ENCODE data around the gene REPS1. TPM values are rescaled to one million over a fixed set of nuclear protein-coding genes. Genes with fewer than 3 reads are reported as not detected.
"Not testable (repeated sequence)": the region's sequence is repeated elsewhere in the genome, so short reads cannot be mapped to it uniquely, and the experiment has no call there.

REPS1 gene
- total RNA-seq, 1 donor from 2014 or later, result 46.7 TPM

DNA sequence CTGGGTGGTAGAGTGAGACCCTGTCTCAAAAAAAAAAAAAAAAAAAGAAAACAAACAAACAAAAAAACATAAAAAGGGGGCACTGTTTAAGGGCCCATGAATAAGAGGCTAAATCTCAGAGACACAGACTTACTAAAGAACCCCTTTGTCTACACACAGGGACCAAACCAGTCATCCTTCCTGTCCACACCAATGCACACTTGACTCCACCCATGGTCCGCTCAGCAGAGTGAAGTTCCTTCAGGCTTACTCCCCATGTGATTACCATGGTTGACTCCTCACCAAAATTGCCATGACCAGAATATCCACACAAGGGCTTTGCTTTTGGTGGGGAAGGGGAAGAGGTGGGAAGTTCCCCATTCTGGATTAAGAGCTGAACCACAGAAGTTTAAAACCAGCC lies 19.4 kb upstream of the REPS1 start:
- intact Hi-C loops (cut with DNase I), result no loop called here
- ATAC-seq (no peak), DNase-seq (ENCODE audit: low spot score) (no peak)

DNA sequence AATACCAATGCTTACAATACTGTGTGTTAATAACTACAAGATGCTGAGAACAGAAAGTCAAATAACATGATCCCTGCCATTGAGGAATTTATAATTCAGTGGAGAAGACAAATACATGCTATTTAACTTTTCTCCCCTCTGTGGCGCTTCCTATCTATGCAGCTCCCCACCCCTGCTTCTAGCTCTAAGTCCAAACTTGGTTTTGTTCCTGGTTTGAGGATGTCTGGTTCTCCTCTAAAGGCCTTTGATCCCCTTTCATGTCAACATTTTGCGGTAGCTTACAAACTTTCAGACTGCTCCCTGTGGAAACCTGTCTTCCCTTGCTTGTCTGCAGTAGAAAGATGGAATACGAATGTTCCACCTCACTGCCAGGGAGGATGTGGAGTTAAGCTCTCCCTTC lies 18.4 kb upstream of the REPS1 start:
- DNase-seq (ENCODE audit: low spot score) (no peak), ATAC-seq (no peak)
- intact Hi-C loops (cut with DNase I), result no loop called here

DNA sequence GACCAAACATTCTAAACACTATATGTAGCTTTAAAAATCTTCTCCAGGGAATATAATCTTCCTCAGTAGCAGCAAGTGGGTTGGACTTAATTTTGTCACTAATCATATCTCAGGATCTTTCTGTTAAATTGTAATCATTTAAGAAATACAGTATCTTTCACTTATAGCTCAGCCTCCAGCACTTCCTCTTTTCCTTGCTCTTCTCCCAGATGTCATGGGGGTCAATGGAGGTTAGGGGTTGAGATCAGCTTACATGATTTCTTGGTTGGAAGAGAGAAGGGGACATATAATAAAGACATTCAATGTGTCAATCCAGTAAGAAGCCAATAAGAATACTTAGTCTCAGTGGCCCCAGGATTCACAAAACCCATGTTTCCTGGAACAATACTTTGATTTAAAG lies 15.7 kb upstream of the REPS1 start:
- no peak for ATAC-seq
- intact Hi-C loops (cut with DNase I), result no loop called here
- no peak for DNase-seq (ENCODE audit: low spot score)

DNA sequence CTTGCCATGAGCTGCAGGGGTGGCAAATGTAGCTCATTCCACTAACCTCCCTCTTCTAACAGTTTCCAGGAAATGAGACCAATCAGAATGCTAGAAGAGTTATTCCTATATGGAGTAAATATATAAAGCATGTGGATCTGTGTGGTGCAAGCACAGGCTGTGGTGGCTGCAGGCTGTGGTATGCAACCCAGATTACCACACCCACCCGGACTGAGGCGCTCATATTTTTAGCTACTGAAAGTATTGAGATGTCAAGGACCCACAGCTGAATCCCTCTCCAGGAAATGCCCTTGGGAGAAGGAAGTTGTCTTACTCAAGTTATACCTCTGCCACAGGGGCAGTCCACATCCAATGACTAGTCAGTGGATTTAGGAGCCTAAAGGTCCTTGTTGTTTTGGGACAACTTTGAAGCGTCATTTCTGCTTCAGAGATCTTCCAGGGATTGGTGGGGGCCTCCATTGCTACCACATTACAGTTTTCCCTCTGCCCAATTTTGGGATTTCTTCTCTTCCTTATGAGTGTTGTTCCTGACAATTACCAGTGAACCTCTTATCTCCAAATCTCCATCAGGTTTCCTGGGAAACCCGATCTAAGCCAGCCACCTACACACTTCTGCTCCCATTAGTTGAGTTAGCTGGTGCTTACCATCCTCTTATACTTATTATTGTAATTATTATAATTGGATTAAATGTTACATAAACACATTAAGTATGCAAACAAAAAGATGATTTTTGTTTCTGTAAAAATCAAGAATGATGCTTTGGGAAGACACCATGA lies 12.1 kb upstream of the REPS1 start:
- ATAC-seq (no peak), DNase-seq (ENCODE audit: low spot score) (no peak)
- intact Hi-C loops (cut with DNase I), result no loop called here

DNA sequence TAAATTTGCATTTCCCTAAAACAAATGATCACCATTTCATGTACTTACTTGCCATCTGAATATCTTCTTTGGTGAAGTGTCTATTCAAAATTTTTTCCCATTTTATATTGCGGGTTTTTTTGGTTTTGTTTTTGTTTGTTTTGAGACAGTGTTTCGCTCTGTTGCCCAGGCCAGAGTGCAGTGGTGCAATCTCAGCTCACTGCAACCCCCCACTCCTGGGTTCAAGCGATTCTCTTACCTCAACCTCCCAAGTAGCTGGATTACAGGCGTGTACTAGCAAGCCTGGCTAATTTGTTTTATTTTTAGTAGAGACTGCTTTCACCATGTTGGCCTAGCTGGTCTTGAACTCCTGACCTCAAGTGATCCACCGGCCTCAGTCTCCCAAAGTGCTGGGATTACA lies 9.1 kb upstream of the REPS1 start:
- ATAC-seq (no peak), DNase-seq (ENCODE audit: low spot score) (no peak)
- intact Hi-C loops (cut with DNase I), result no loop called here

DNA sequence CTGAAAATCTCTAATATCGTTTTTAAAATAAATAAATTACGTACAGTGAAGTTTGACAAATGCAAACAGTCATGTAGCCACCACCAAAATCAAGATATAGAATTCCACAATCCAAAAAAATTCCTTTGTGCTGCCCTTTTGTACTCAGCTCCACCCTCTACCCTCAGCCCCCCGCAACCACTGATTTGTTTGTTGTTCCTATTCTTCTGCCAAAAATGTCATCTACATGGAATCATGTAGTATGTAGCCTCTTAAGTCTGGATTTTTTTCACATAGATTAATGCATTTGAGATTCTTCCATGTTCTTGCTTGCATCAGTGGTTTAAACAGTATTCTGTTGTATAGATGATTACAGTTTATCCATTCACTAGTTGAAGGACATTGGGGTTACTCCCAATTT lies 8.5 kb upstream of the REPS1 start:
- no peak for DNase-seq (ENCODE audit: low spot score)
- intact Hi-C loops (cut with DNase I), result no loop called here
- peak; percentile 36 for ATAC-seq

DNA sequence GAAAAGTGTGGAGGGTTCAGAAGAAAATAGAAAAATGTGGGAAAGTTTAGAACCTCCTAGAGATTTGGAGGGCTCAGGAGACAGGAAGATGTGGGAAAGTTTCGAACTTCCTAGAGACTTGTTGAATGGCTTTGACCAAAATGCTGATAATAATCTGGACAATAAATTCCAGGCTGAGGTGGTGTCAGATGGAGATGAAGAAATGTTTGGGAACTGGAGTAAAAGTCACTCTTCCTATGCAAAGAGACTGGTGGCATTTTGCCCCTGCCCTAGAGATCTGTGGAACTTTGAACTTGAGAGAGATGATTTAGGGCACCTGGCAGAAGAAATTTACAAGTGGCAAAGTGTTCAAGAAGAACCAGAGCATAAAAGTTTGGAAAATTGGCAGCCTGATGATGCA lies 5.4 kb upstream of the REPS1 start:
- intact Hi-C loops (cut with DNase I); ATAC-seq; DNase-seq (ENCODE audit: low spot score): not testable (repeated sequence)

DNA sequence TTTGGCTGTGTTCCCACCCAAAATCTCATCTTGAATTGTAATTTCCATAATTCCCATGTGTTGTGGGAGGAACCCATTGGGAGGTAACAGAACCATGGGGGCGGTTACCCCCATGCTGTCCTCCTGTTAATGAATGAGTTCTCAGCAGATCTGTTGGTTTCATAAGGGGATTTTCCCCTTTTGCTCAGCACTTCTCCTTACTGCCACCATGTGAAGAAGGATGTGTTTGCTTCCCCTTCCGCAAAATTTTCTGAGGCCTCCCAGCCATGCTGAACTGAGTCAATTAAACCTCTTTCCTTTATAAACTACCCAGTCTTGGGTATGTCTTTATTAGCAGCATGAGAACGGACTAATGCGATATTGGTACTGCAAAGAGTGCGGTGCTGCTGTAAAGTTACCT lies 4.9 kb upstream of the REPS1 start:
- intact Hi-C loops (cut with DNase I); DNase-seq (ENCODE audit: low spot score); ATAC-seq: not testable (repeated sequence)

DNA sequence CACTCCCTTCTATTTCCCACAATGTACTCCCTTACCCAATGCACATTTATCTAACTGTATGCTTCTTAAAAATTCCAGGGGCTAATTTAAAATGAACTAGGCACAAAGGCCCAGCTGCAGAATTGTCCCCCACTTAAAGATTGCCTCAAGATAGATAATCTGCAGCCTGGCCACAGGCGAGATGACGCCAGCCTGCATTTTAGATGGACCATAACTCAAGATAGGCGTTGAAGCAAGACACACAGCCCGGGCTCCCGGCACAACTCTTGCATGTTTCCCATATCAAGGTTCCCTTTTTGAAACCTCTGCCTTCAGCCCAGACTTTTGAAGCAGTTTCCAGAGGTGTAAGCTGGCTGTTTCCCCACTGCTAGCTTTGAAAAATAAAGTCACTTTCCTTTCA lies 3.2 kb upstream of the REPS1 start:
- intact Hi-C loops (cut with DNase I), result no loop called here
- DNase-seq (ENCODE audit: low spot score) (no peak), ATAC-seq (no peak)

DNA sequence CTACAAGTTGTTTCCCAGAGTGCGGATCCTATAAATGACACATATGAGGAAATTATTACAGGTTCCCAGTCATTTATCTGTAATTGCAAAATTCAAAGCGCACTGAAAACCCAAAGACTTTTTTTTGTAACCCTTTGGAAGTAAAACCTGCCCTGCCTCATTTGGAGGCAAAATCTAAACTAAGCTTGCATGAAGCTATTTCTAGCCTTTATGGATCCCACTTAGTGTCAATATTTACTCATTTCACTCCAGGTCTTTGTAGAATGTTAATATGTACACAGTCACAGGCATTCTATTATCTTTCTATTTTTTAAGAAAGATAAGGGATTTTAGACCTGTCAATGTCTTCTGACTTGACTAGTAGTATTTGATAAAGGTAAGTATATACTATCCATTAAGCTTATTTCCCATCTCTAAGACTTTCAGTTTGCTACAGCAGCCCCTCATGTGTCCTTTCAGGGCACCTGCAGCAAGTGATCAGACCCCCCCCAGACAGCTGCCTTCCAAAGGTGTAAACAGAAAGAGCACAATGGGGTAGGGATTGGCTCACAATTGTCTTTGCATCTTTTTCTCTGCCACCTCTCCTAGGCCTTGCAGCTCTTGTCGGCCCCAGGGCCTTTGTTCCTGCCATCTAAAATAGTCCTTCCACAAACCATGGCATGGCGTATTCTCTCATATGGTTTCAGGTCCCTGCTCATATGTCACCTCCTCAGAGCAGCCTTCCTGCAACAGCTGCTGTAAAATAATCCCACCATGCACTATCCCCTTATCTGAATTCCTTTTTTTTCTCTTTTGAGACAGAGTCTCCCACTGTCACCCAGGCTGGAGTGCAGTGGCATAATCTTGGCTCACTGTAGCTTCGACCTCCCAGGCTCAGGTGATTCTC lies 1.3 kb upstream of the REPS1 start:
- ATAC-seq (no peak), DNase-seq (ENCODE audit: low spot score) (no peak)
- intact Hi-C loops (cut with DNase I), result loop anchor here (10.0 kb wide), 1 partner anchor 175 kb away; no protein-coding TSS in a partner anchor

DNA sequence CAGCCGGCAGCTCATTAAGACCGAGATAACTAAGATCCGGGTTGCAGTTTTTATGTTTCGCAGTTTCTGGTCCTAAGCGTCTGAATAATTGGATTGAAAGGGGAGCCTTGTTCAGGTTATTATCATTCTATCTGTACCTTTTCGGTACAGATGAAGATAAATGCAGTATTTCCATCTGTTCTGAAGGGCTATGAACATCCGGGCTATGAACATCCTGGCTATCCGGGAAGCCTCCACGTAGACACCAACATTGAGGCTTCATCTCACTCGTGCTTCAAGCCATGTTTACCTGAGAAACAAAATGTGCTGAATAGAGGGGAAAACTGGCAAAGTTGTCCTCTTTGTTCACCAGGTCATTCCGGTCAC lies 399 bp upstream of the REPS1 start:
- intact Hi-C loops (cut with DNase I), result loop anchor here (10.0 kb wide), 1 partner anchor 174 kb away; no protein-coding TSS in a partner anchor
- ATAC-seq (peak; percentile 3), DNase-seq (ENCODE audit: low spot score) (no peak)

DNA sequence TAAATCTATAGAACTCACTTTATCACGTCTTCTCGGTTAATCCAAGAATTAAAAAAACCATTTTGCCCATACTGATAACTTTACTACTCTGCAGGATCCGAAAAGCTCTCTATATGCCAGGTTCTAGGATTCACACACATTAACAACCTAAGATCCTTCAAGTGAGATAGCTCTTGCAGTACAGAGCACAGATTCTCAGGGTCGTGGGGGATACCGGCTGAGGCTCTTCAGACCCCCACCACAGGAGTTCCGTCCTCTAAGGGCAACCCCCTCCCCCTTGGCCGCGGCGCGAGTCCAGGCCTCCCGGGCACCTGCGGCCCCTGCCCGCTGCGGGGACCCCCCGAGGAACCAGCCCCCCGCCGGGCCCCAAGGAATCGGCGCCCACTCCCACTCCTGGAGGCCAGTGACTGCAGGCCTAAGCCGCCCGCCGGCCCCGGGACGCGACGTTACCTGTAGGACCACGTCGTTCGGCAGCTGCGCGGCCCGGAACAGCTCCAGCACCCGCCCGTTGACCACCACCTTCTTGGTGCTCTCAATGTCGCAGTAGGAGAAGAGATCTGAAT lies 892 bp downstream of the REPS1 start:
- intact Hi-C loops (cut with DNase I), result loop anchor here (10.0 kb wide), 1 partner anchor 172 kb away; no protein-coding TSS in a partner anchor
- ATAC-seq, result peak; percentile 5
- peak; percentile 63 for DNase-seq (ENCODE audit: low spot score)

DNA sequence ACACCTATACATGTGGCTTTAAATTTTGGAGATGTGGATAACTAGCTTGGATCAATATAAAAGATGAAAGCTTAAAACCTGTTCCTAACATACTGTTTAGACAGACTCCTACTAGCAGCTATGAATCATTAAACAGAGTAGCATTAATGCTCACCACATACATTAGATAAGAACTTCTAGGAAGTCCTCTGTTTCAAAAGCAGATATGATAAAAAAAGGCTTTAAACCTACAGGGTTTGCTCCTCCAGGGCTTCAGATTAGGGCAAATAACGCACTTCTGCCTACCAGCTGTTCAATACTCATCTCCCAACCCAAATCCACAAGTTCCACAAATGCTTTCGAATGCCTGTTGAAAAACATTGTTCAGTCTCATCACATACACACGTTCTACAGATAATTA lies 1.5 kb downstream of the REPS1 start:
- DNase-seq (ENCODE audit: low spot score), result no peak
- intact Hi-C loops (cut with DNase I), result loop anchor here (10.0 kb wide), 1 partner anchor 172 kb away; no protein-coding TSS in a partner anchor
- ATAC-seq, result no peak

DNA sequence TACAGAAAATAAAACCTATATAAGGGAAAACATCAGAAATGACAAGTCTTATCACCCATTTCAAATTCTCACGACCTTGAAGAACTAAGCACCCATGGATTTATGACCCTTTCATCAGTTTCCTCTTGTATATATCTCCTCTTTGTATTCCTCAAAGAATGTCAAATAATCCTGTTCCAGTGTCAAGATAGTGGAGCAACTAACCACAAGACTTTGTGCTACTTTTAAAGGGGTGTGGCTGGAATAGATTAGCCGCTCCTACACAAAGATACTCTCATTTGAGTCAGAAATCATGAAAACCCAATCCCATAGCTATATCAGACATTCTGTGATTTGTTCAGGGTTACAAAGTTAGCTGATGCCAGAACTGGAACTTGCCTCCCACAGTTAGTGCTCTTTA lies 6.6 kb downstream of the REPS1 start:
- intact Hi-C loops (cut with DNase I), result loop anchor here (10.0 kb wide), 1 partner anchor 167 kb away; no protein-coding TSS in a partner anchor
- DNase-seq (ENCODE audit: low spot score) (no peak), ATAC-seq (no peak)

DNA sequence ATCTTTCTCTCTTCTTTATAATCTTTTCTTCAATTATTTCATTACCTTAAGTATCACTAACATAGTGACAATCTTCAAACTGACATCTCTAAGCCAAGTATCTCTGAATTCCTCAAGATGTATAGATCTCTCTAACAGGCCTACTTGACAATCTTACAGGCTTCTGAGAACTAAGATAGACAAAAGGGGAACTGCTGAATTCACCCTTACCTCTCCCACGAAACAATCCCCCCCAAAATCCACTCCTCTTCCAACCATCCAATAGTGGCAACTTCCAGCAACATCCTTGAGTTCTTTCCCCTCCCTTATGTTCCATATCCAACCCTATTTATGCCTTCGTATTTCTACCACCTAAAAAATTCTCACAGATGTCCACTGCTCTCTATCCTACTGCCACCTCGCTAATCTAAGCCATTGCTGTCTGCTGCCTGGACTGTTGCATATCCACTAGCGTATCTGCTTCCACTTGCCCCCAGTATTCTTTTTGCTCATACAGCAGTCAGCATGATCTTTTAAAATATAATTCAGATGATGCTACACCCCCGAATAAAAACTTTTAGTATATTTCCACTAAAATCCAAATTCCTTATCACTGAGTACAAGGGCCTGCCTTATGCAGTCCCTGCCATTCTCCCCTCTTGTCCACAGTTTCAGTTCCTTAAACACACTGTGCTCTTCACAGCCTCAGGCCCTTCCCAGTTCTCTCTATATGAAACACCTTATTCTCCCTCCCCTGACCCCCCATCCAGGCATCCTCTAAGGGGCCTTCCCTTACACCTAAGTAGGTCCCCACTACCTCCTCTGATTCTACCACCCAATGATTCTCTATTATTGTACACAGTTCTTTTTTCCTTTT lies 8.0 kb downstream of the REPS1 start:
- intact Hi-C loops (cut with DNase I), result loop anchor here (10.0 kb wide), 1 partner anchor 165 kb away; no protein-coding TSS in a partner anchor
- DNase-seq (ENCODE audit: low spot score), result no peak
- peak; percentile 41 for ATAC-seq

DNA sequence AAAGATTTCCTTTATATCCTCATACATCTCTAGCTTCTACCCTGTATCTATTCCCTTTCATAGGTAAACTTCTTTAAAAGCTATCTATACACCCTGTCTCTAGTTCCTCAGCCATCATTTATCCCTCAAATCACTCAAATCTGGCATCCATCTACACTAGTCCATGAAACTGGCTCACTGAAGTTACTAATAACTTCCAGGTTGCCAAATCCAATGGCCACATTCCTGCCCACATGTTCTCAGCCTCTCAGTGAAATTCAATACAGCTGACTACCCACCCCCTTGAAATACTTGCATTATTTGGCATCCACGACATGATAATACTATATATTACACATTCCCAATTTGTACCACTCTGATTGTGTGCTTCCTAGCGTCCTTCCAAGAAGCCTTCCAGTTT lies 8.7 kb downstream of the REPS1 start:
- intact Hi-C loops (cut with DNase I), result no loop called here
- DNase-seq (ENCODE audit: low spot score) (no peak), ATAC-seq (no peak)

DNA sequence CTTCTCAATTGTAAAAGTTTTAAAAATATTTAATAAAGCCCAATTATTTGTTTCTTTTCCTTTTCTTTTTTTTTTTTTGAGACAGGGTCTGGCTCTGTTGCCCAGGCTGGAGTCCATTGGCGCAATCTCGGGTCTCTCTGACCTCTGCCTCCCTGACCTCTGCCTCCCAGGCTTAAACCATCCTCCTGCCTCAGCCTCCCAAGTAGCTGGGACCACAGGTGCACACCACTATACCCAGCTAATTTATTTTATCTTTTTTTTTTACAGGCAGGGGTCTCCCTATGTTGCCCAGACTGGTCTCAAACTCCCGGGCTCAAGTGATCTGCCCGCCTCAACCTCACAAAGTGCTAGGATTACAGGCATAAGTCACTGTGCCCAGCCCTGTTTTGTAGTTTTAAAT lies 9.8 kb downstream of the REPS1 start:
- intact Hi-C loops (cut with DNase I), result no loop called here
- DNase-seq (ENCODE audit: low spot score) (no peak), ATAC-seq (no peak)

DNA sequence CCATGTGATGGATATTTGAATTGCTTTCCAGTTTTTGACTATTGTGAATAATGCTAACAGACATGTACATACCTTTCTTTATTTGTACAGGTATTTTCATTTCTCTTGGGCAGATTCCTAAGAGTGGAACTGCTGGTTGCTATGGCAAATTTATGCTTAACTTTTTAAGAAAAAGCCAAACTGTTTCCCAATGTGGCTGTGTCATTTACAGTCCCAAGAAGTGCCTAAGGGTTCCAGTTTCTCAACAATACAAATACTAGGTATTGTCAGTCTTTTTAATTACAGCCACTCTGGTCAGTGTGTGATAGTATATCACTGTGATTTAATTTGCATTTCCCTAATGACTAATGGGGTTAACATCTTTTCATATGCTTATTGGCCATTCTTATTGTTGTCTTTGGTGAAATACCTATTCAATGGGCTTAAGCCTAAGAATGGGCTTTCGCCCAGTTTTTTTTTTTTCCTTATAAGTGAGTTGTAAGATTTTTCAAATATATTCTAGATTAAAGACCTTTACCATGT lies 10.3 kb downstream of the REPS1 start:
- DNase-seq (ENCODE audit: low spot score) (no peak), ATAC-seq (no peak)
- intact Hi-C loops (cut with DNase I), result no loop called here

DNA sequence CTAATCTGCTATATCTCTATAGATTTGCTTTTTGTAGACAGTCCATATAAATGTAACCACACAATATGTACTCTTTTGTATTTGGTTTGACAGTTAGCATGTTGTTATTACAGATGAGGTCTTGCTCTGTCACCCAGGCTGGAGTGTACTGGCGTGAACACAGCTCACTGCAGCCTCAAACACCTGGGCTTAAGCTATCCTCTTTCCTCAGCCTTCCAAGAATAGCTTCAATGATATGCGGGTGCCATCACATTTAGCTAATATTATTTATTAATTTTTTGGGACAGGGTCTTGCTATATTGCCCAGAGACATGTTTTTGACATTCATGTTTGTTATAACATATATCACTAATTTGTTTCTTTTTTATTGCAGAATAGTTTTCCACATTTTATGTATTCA lies 10.8 kb downstream of the REPS1 start:
- ATAC-seq, result no peak
- DNase-seq (ENCODE audit: low spot score), result no peak
- intact Hi-C loops (cut with DNase I), result no loop called here

Data from sciatic nerve (tissue), 2 donors.